Ovary (tissue), 9 donors: ENCODE measurements around the gene ASCC3. TPM values are rescaled to one million over a fixed set of nuclear protein-coding genes. Genes with fewer than 3 reads are reported as not detected.

Experiments
- DNase-seq, 5 donors: peaks; one replicate each; pipeline ENCODE4 v3.0.0-alpha.2; 2019 to 2020
- H3K27ac ChIP-seq, 2 donors: fragments of 200-600 bp; one replicate each; pipeline versions ENCODE4 v1.5.1 to v1.8.0; 2019 to 2022
- H3K27me3 ChIP-seq: fragments of 200-600 bp; one replicate; pipeline ENCODE4 v1.8.0; 2022
- H3K36me3 ChIP-seq: fragments of 200-600 bp; sonication (generic); one replicate; pipeline ENCODE4 v1.5.1; 2019
- H3K4me1 ChIP-seq: one replicate; pipeline ENCODE4 v1.8.1; 2013; ENCODE audit warnings: mild to moderate bottlenecking, moderate library complexity; ENCODE audit not compliant: insufficient read depth
- H3K4me3 ChIP-seq: fragments of 200-600 bp; sonication (generic); one replicate; pipeline ENCODE4 v1.5.1; 2017
- H3K9me3 ChIP-seq, 2 donors: fragments of 200-600 bp in 1 of 2; sonication (generic) in 1 of 2; one replicate each; pipeline versions ENCODE4 v1.5.1 to v1.8.1; 2013 to 2019; ENCODE audit warnings: mild to moderate bottlenecking in 1 of 2, moderate library complexity in 1 of 2
- EP300 ChIP-seq: sonication (generic); formaldehyde crosslinking; IDR thresholded peaks from one replicate; pipeline ENCODE4 v1.6.1; 2017; ENCODE audit warnings: antibody characterized with exemption
- POLR2A ChIP-seq: fragments of 450-650 bp; IDR thresholded peaks from one replicate; pipeline ENCODE4 v1.6.1; 2017; ENCODE audit warnings: antibody characterized with exemption, mild to moderate bottlenecking, moderate library complexity
- WGBS, 3 donors: extraction: QIAGEN DNeasy Blood & Tissue Kit in 1 of 3; methylation state at CpG; one replicate each; pipeline versions ENCODE4 v1.1.5 to v1.1.7; 2013 to 2017; 5-methylcytosine and 5-hydroxymethylcytosine counted together
- intact Hi-C, 4 donors: fragments of 100-400 bp; cut with DNase I; formaldehyde crosslinking; loops; one replicate each; pipeline versions ENCODE4 v1.11.0 to v1.15.1; 2022 to 2023
- polyA plus RNA-seq, 2 donors: library from polyadenylated mRNA; stranded (reverse); fragments of 200-250 nt in 1 of 2; fragments of 350-450 nt in 1 of 2; fragmentation: Illumina TruSeq in 1 of 2; extraction: RNeasy Lipid Tissue Mini Kit (QIAGEN cat#74804) in 1 of 2; gene quantifications; one replicate each; pipeline ENCODE4 v1.2.3, GENCODE V29; 2013 to 2014
- total RNA-seq, 7 donors: library from RNA; depleted of rRNA in 2 of 7; stranded (reverse); fragments of >200 nt in 2 of 7; fragmentation: NEBNext Ultra II Directional in 3 of 7; extraction: Animal tissue kit (Norgen Biotek cat#: 25700) in 3 of 7; gene quantifications; one replicate each; pipeline versions ENCODE4 v1.1.0 to v1.2.4, GENCODE V29; 2016 to 2023
- TF ChIP-seq, protein P1 (sequence below), 3 donors: fragments of 450-650 bp in 2 of 3; fragments of 200-600 bp in 1 of 3; IDR thresholded peaks; one replicate each; pipeline versions ENCODE4 v1.5.1 to v1.8.0; 2016 to 2022; ENCODE audit warnings: antibody characterized with exemption in 3 of 3, mild to moderate bottlenecking in 1 of 3
- donor health status: DM: no; HTN: no; CAD: no; lungs with moderate emphysema.
- donor health status: DM: no; HTN: no; CAD: no.
- donor health status: Bipolar disorder and iron deficiency.
- donor health status: DM: yes; HTN: yes; CAD: no.
- donor health status: DM: no; HTN: no; CAD: no.
- donor health status: DM: yes; HTN: yes; CAD: no.

The ASCC3 gene
- total and polyA plus RNA-seq, 9 donors, result 8.2 to 34.2 (median 22.0) TPM

DNA sequence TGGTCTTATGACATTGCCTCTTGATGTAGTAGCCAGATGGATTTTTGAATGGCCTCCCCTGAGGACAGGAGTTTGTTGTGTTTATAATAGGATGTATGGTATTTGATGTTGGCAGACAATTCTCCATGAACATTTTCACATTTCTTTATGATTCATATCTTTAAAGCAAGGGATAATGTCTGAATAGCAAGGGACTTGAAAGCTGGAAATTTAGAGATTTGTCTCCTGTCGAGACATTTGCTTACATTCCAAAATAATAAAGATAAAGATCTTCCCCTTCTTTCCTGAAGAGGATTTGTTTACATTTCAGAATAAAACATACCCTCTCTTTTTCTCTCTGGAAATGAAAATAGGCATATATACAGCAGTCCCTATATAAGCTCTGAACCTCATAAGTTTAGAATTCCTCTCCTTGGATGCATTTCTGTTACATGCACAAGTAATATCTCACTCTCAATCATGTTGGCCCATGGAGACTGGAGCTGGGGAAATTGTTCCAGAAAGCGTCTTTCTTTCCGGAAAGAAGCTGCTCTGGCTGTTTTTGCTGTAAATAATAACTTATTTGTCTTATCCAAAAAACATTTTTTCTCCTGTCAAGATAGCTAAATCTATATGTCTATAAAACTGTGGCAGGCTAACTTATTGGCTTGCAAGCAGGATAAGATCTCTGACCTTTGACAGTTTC lies 42.5 kb upstream of the ASCC3 start:
- no peaks in the 10 kb centered on the region for H3K27me3 ChIP-seq
- no peak overlapping the region for H3K27ac ChIP-seq
- WGBS, 3 donors, result 60 to 75% (median 64%) methylated on average over 3 of the region's 3 CpGs
- no peaks in the 10 kb centered on the region for H3K4me1 ChIP-seq
- TF ChIP-seq EP300 (no peak), POLR2A (no peak)
- TF ChIP-seq, protein P1, sequence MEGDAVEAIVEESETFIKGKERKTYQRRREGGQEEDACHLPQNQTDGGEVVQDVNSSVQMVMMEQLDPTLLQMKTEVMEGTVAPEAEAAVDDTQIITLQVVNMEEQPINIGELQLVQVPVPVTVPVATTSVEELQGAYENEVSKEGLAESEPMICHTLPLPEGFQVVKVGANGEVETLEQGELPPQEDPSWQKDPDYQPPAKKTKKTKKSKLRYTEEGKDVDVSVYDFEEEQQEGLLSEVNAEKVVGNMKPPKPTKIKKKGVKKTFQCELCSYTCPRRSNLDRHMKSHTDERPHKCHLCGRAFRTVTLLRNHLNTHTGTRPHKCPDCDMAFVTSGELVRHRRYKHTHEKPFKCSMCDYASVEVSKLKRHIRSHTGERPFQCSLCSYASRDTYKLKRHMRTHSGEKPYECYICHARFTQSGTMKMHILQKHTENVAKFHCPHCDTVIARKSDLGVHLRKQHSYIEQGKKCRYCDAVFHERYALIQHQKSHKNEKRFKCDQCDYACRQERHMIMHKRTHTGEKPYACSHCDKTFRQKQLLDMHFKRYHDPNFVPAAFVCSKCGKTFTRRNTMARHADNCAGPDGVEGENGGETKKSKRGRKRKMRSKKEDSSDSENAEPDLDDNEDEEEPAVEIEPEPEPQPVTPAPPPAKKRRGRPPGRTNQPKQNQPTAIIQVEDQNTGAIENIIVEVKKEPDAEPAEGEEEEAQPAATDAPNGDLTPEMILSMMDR (IDR thresholded peaks at IDR 0.05), result no peak
- no peak overlapping the region for H3K4me3 ChIP-seq
- no peaks in the 10 kb centered on the region for H3K36me3 ChIP-seq
- no peaks in the 10 kb centered on the region for H3K9me3 ChIP-seq
- intact Hi-C loops, result no loop called here
- no peak for DNase-seq

DNA sequence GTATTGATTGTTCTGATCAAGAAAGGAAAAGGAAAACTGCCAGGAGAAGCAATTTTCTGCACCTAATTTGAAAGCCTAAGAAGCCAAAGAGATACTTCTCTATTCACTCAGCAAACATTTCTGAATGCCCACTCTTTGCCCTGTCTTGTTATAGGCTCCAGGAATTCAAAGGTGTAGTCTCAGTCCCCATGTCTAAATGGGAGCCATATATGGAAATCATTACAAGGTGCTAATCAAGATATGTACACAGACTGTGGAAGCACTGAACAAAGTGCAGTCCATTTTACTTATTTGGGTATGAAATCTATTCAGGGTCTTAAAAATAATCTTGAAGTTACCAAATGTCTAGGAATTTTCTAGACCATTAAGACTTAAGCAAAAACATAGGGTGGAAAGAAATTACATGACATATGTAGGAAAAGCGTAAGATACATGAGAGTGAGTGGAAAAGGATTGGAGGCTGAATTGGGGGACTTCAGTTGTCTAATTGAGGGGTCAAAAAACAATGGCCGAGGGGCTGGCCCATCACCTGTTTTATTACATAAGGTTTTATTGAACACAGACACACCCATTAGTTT lies 39.0 kb upstream of the ASCC3 start:
- intact Hi-C loops, result no loop called here

DNA sequence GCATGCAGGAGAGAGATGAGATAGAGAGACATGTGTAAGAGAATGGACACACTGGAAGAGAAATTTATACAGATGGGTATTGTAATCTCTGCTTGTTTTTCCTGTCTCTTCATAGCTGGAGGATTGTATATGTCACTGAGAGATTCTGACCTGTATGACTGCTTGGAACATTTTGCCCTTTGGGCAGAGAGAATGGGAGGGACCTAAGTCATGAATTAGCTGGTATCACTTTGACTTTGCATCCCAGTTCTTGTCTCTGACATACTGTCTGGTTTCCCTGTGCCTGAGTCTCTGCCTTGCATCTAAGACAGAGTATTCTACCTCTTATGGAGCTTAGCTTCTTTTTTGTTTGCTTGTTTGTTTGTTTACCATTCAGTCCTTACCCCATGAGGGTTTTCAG lies 37.0 kb upstream of the ASCC3 start:
- no peak for DNase-seq
- Histone ChIP-seq H3K4me1 (no peaks in the 10 kb centered on the region), H3K9me3 (no peaks in the 10 kb centered on the region), H3K36me3 (no peaks in the 10 kb centered on the region), H3K27me3 (no peaks in the 10 kb centered on the region), H3K27ac (no peak overlapping the region), H3K4me3 (no peak overlapping the region)
- intact Hi-C loops, result no loop called here
- TF ChIP-seq EP300, result no peak
- TF ChIP-seq, protein P1 (IDR thresholded peaks at IDR 0.05), result no peak

More for the DNA sequence above, 39.0 kb upstream of the ASCC3 start:
- DNase-seq, result no peak
- 89 to 92% (median 91%) methylated on average over 2 of the region's 2 CpGs for WGBS, 3 donors
- Histone ChIP-seq H3K36me3 (no peaks in the 10 kb centered on the region), H3K4me1 (no peaks in the 10 kb centered on the region), H3K4me3 (no peak overlapping the region), H3K27me3 (no peaks in the 10 kb centered on the region), H3K9me3 (no peaks in the 10 kb centered on the region), H3K27ac (no peak overlapping the region)
- TF ChIP-seq, protein P1 (IDR thresholded peaks at IDR 0.05), result no peak
- TF ChIP-seq EP300 (no peak), POLR2A (no peak)

DNA sequence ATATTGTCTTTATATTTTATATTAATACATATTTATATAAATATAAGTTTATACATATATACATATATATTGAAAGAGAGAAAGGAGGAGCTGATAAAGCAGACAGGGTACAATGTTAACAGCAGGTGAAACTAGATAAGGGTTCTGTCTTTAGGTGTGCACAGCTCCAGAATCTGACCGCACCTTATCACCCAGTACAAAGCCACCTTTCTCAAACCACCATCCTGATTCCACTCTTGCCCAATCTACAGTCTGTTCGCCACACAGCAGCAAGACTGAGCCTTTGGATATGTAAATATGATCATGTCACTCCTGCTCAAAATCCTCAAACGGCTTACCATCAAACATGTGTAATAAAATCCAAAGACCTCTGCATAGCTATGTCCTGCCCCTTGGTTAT lies 34.7 kb upstream of the ASCC3 start:
- Histone ChIP-seq H3K27ac (no peak overlapping the region), H3K4me3 (no peak overlapping the region), H3K4me1 (no peaks in the 10 kb centered on the region), H3K36me3 (no peaks in the 10 kb centered on the region), H3K27me3 (no peaks in the 10 kb centered on the region), H3K9me3 (no peaks in the 10 kb centered on the region)
- DNase-seq, result no peak
- TF ChIP-seq, protein P1 (IDR thresholded peaks at IDR 0.05), result no peak
- intact Hi-C loops, result no loop called here
- WGBS, 3 donors, result 74 to 82% (median 78%) methylated on average over 3 of the region's 3 CpGs
